ENCODE results near the gene NEK6.

The NEK6 gene

DNA sequence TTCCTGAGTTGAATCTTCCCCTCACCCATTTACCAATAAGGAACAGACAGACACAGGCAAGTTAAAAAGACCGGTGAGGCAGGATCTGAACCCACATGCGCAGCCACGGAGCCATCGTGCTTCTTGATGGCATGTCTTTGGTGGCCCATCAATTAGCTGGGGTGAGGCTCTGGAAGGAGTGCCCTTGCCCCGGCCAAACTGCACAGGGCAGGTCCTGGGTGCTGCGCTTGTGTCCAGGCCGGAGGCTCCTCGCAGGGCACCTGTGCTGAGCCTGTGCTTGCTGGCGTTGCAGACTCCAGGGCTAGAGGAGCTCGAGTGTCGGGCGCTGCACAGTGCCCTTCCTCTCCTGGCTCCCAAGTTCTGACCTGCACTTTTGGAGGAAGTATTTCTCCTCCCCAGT is 91.1 kb downstream of the NEK6 start:
- H3K4me3 ChIP-seq (ENCODE audit: low read length), result no peak overlapping the region
- no peak for DNase-seq (ENCODE audit: low read depth)
- TF ChIP-seq, protein P1, sequence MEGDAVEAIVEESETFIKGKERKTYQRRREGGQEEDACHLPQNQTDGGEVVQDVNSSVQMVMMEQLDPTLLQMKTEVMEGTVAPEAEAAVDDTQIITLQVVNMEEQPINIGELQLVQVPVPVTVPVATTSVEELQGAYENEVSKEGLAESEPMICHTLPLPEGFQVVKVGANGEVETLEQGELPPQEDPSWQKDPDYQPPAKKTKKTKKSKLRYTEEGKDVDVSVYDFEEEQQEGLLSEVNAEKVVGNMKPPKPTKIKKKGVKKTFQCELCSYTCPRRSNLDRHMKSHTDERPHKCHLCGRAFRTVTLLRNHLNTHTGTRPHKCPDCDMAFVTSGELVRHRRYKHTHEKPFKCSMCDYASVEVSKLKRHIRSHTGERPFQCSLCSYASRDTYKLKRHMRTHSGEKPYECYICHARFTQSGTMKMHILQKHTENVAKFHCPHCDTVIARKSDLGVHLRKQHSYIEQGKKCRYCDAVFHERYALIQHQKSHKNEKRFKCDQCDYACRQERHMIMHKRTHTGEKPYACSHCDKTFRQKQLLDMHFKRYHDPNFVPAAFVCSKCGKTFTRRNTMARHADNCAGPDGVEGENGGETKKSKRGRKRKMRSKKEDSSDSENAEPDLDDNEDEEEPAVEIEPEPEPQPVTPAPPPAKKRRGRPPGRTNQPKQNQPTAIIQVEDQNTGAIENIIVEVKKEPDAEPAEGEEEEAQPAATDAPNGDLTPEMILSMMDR (conservative IDR thresholded peaks at IDR 0.05; ENCODE audit: low read depth, low read length), result no peak

DNA sequence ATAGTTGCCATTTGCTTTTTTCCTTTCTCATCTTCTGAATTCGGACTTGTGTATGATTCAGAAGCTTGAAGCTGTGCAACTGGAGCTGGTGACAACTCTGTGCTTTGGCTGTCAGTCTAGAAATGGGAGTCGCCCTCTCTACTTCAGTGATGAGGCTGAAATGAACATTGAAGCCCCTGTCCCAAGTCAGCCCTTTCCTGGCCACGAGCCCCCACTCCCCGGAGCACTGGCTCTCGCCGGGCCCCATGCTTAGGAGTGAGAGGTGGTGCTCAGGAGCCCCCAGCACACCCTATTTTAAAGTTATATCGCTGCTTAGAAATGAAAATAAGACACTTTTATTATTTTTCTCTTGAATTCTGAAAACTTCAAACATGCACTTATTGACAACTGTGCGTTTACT is 91.5 kb downstream of the NEK6 start:
- TF ChIP-seq, protein P1 (conservative IDR thresholded peaks at IDR 0.05; ENCODE audit: low read depth, low read length), result no peak
- H3K4me3 ChIP-seq (ENCODE audit: low read length), result no peak overlapping the region
- no peak for DNase-seq (ENCODE audit: low read depth)

GRCh38 chr9:124349675-124350493 is 92.1 kb downstream of the NEK6 start:
- H3K4me3 ChIP-seq (ENCODE audit: low read length), result no peak overlapping the region
- no peak for DNase-seq (ENCODE audit: low read depth)
- TF ChIP-seq, protein P1 (conservative IDR thresholded peaks at IDR 0.05; ENCODE audit: low read depth, low read length), result no peak

- TF ChIP-seq, protein P1 (conservative IDR thresholded peaks at IDR 0.05; ENCODE audit: low read depth, low read length), result no peak
- DNase-seq (ENCODE audit: low read depth), result no peak
- H3K4me3 ChIP-seq (ENCODE audit: low read length), result no peak overlapping the region
Measured at GRCh38 chr9:124350494-124351263, 92.9 kb downstream of the NEK6 start.

- H3K4me3 ChIP-seq (ENCODE audit: low read length), result no peak overlapping the region
- TF ChIP-seq, protein P1 (conservative IDR thresholded peaks at IDR 0.05; ENCODE audit: low read depth, low read length), result no peak
- no peak for DNase-seq (ENCODE audit: low read depth)
Measured at GRCh38 chr9:124351672-124352468, 94.1 kb downstream of the NEK6 start.

GRCh38 chr9:124352616-124353015 is 94.9 kb downstream of the NEK6 start:
- H3K4me3 ChIP-seq (ENCODE audit: low read length), result no peak overlapping the region
- TF ChIP-seq, protein P1 (conservative IDR thresholded peaks at IDR 0.05; ENCODE audit: low read depth, low read length), result no peak
- DNase-seq (ENCODE audit: low read depth), result no peak

Measured in retinal pigment epithelial cell (primary cell).